Measurements from ENCODE around the gene NFATC1. TPM values are rescaled to one million over a fixed set of nuclear protein-coding genes. Genes with fewer than 3 reads are reported as not detected.

NFATC1 gene
- total and polyA plus RNA-seq, 2 experiments from 2014 or later = 7.5 to 9.8 TPM

DNA sequence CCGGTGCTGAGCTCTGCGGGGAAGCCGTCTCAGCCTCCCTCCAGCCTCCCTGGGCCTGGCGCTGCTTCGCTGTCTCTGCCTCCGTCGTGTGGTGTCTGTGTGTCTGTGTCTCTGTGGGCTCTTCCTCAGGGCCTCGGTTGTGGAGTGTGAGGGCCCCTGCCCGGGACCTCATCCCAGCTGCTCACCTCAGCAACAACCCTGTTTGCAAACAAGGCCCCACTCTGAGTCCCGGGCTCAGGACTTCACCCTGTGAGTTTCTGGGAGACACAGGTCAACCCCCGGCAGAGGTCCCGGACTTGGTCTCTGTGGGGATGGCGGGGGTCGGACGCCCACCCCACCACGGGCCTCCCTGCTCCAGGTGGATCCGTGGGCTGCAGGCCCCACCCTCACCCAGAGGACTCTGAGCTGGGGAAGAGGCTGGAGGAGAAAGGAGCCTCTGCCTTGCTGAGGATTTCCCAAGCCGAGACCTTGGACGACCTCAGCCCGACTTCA, 156.5 kb downstream of the NFATC1 start:
- Histone ChIP-seq H3K79me2 (ENCODE audit: insufficient read depth) (no peaks in the 10 kb centered on the region), H3F3A (ENCODE audit: insufficient read depth) (no peaks in the 10 kb centered on the region), H3K27ac (no peak overlapping the region), H3K27me3 (replicated peaks; ENCODE audit: insufficient read depth) (0 out of 2 replicates have a peak, but pooled peaks cover 5% of the 10 kb centered on the region), H3K9me2 (ENCODE audit: insufficient read depth) (no peaks in the 10 kb centered on the region), H4K20me1 (ENCODE audit: insufficient read depth) (no peaks in the 10 kb centered on the region), H3K36me3 (ENCODE audit: low read depth) (no peaks in the 10 kb centered on the region), H3K4me1 (ENCODE audit: insufficient read depth) (no peaks in the 10 kb centered on the region), H3K4me2 (ENCODE audit: unreplicated experiment) (no peak overlapping the region), H3K9ac (no peak overlapping the region), H3K9me3 (ENCODE audit: low read depth) (no peaks in the 10 kb centered on the region), H3K4me3 (no peak overlapping the region), H2AFZ (no peak overlapping the region)
- WGBS, 2 experiments (ENCODE audit: low coverage in 1 of 2, low lambda C conversion rate in 2 of 2, missing lambda C conversion rate in 2 of 2) = 76 to 79% methylated on average over 16 to 20 of the region's 20 CpGs
- no peak for DNase-seq
- no peak for TF ChIP-seq EZH2phosphoT487 (IDR thresholded peaks at IDR 0.05; ENCODE audit: insufficient read depth, low read depth)
- TF ChIP-seq EZH2 (IDR thresholded peaks at IDR 0.05; ENCODE audit: insufficient read depth, poor library complexity, severe bottlenecking) = no peak
- in situ Hi-C loops (cut with MboI) = no loop called here

DNA sequence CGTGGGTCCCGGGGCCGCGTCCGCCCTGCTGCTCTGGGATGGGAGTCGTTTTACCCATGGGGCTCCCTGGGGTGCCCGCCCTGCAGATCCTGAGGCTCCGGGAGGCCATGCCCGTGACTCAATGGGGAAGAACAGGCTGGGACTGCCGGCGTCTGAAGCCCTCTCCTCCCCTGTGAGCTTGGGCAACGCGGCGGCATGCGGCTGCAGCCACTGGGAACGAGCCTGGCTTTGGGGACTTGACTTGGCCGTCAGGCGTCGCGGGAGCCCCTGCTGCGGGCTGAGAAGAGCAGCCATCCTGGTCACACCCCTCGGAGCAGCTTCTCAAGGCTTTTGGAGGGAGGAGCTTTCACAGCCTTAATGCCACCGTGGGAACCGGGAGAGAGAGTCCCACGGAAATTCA, 157.0 kb downstream of the NFATC1 start:
- TF ChIP-seq EZH2phosphoT487 (IDR thresholded peaks at IDR 0.05; ENCODE audit: insufficient read depth, low read depth) = no peak
- TF ChIP-seq EZH2 (IDR thresholded peaks at IDR 0.05; ENCODE audit: insufficient read depth, poor library complexity, severe bottlenecking) = no peak
- no peak for DNase-seq
- Histone ChIP-seq H3F3A (ENCODE audit: insufficient read depth) (no peaks in the 10 kb centered on the region), H3K4me1 (ENCODE audit: insufficient read depth) (no peaks in the 10 kb centered on the region), H3K9ac (no peak overlapping the region), H3K9me3 (ENCODE audit: low read depth) (no peaks in the 10 kb centered on the region), H2AFZ (no peak overlapping the region), H3K27me3 (replicated peaks; ENCODE audit: insufficient read depth) (0 out of 2 replicates have a peak, but pooled peaks cover 5% of the 10 kb centered on the region), H3K4me2 (ENCODE audit: unreplicated experiment) (no peak overlapping the region), H3K4me3 (no peak overlapping the region), H3K36me3 (ENCODE audit: low read depth) (no peaks in the 10 kb centered on the region), H4K20me1 (ENCODE audit: insufficient read depth) (no peaks in the 10 kb centered on the region), H3K27ac (no peak overlapping the region), H3K79me2 (ENCODE audit: insufficient read depth) (no peaks in the 10 kb centered on the region), H3K9me2 (ENCODE audit: insufficient read depth) (no peaks in the 10 kb centered on the region)
- 81 to 84% methylated on average over 25 of the region's 25 CpGs for WGBS, 2 experiments (ENCODE audit: low coverage in 1 of 2, low lambda C conversion rate in 2 of 2, missing lambda C conversion rate in 2 of 2)
- in situ Hi-C loops (cut with MboI) = no loop called here

DNA sequence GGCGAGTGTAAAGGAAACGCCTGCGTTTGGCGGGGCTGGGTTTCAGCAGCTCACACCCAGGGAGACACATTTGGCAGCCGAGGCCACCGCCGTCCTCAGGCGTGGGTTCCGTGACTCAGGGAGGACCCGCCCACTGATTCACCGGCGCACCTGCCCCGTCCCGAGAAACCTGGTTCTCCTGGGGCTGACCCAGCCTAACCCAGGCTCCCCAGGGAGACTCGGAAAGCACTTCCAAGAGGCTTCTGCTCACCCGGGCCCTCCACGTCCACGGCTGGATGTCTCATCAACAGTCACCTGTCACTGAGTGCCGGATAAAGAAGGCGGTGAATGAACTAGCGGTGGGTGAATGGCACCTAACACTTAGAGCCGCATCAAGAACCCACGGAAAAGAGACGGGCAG, 157.4 kb downstream of the NFATC1 start:
- Histone ChIP-seq H3K9me3 (ENCODE audit: low read depth) (no peaks in the 10 kb centered on the region), H3F3A (ENCODE audit: insufficient read depth) (no peaks in the 10 kb centered on the region), H3K36me3 (ENCODE audit: low read depth) (no peaks in the 10 kb centered on the region), H3K4me1 (ENCODE audit: insufficient read depth) (no peaks in the 10 kb centered on the region), H3K27me3 (replicated peaks; ENCODE audit: insufficient read depth) (0 out of 2 replicates have a peak, but pooled peaks cover 5% of the 10 kb centered on the region), H3K4me2 (ENCODE audit: unreplicated experiment) (no peak overlapping the region), H3K9me2 (ENCODE audit: insufficient read depth) (no peaks in the 10 kb centered on the region), H3K27ac (no peak overlapping the region), H3K9ac (no peak overlapping the region), H4K20me1 (ENCODE audit: insufficient read depth) (no peaks in the 10 kb centered on the region), H2AFZ (no peak overlapping the region), H3K79me2 (ENCODE audit: insufficient read depth) (no peaks in the 10 kb centered on the region), H3K4me3 (no peak overlapping the region)
- no peak for DNase-seq
- in situ Hi-C loops (cut with MboI) = no loop called here
- TF ChIP-seq EZH2phosphoT487 (IDR thresholded peaks at IDR 0.05; ENCODE audit: insufficient read depth, low read depth) (no peak), EZH2 (IDR thresholded peaks at IDR 0.05; ENCODE audit: insufficient read depth, poor library complexity, severe bottlenecking) (no peak)
- WGBS, 2 experiments (ENCODE audit: low coverage in 1 of 2, low lambda C conversion rate in 2 of 2, missing lambda C conversion rate in 2 of 2) = 83% methylated on average over 22 to 24 of the region's 24 CpGs

DNA sequence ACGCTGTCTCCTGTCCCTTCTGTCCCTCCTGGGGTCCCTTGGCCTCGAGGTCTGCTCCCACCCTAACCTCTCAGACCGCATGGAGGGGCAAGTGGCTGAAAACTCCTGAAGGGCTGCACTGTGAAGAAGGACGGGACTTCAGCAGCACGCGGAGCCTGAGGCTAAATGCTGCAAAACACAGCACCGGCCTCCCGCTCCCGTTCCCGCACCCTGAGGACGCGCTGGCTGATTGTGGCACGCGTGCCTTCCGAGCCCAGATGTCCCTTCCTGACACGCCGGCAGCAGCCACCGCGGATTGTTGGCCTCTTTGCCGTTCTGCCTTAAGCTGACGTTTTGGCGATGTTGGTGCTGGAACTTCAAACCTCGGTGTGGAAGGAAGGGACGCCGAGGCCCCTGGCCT, 158.0 kb downstream of the NFATC1 start:
- Histone ChIP-seq H3K4me3 (no peak overlapping the region), H4K20me1 (ENCODE audit: insufficient read depth) (no peaks in the 10 kb centered on the region), H3K4me1 (ENCODE audit: insufficient read depth) (no peaks in the 10 kb centered on the region), H3K9ac (no peak overlapping the region), H3F3A (ENCODE audit: insufficient read depth) (no peaks in the 10 kb centered on the region), H3K27ac (no peak overlapping the region), H3K27me3 (replicated peaks; ENCODE audit: insufficient read depth) (0 out of 2 replicates have a peak, but pooled peaks cover 5% of the 10 kb centered on the region), H3K9me2 (ENCODE audit: insufficient read depth) (no peaks in the 10 kb centered on the region), H3K36me3 (ENCODE audit: low read depth) (no peaks in the 10 kb centered on the region), H3K79me2 (ENCODE audit: insufficient read depth) (no peaks in the 10 kb centered on the region), H2AFZ (no peak overlapping the region), H3K4me2 (ENCODE audit: unreplicated experiment) (no peak overlapping the region), H3K9me3 (ENCODE audit: low read depth) (no peaks in the 10 kb centered on the region)
- TF ChIP-seq EZH2 (IDR thresholded peaks at IDR 0.05; ENCODE audit: insufficient read depth, poor library complexity, severe bottlenecking) (no peak), EZH2phosphoT487 (IDR thresholded peaks at IDR 0.05; ENCODE audit: insufficient read depth, low read depth) (no peak)
- in situ Hi-C loops (cut with MboI) = no loop called here
- WGBS, 2 experiments (ENCODE audit: low coverage in 1 of 2, low lambda C conversion rate in 2 of 2, missing lambda C conversion rate in 2 of 2) = 89 to 90% methylated on average over 22 to 25 of the region's 25 CpGs
- no peak for DNase-seq

DNA sequence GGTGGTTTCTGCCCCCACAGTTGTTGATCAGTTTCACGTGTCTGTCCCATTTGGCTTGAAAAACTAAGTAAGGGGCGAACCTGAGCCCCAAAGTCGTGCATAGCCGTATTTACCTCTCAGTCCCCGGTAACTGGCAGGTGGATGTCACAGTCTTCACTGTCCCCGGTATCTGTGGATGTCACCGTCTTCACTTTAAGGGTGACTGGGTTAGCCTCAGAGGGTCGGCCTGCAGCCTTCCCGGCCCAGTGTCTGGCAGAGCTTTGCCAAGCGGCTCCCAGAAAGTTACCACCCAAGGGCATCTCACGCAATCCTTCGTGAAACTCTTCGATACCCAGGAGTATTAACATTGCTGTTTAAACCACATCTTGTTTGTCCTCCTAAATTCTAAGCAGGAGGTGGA, 158.6 kb downstream of the NFATC1 start:
- H3F3A ChIP-seq (ENCODE audit: insufficient read depth) = no peaks in the 10 kb centered on the region
- in situ Hi-C loops (cut with MboI) = no loop called here
- H3K27ac ChIP-seq = no peak overlapping the region
- H2AFZ ChIP-seq = no peak overlapping the region
- H3K9me3 ChIP-seq (ENCODE audit: low read depth) = no peaks in the 10 kb centered on the region
- no peaks in the 10 kb centered on the region for H3K4me1 ChIP-seq (ENCODE audit: insufficient read depth)
- no peak for TF ChIP-seq EZH2phosphoT487 (IDR thresholded peaks at IDR 0.05; ENCODE audit: insufficient read depth, low read depth)
- no peak for TF ChIP-seq EZH2 (IDR thresholded peaks at IDR 0.05; ENCODE audit: insufficient read depth, poor library complexity, severe bottlenecking)
- no peak overlapping the region for H3K4me2 ChIP-seq (ENCODE audit: unreplicated experiment)
- H3K27me3 ChIP-seq (replicated peaks; ENCODE audit: insufficient read depth) = 0 out of 2 replicates have a peak, but pooled peaks cover 5% of the 10 kb centered on the region
- no peak overlapping the region for H3K9ac ChIP-seq
- DNase-seq = no peak
- H3K9me2 ChIP-seq (ENCODE audit: insufficient read depth) = no peaks in the 10 kb centered on the region
- WGBS, 2 experiments (ENCODE audit: low coverage in 1 of 2, low lambda C conversion rate in 2 of 2, missing lambda C conversion rate in 2 of 2) = 80 to 83% methylated on average over 13 of the region's 13 CpGs
- no peak overlapping the region for H3K4me3 ChIP-seq
- no peaks in the 10 kb centered on the region for H3K79me2 ChIP-seq (ENCODE audit: insufficient read depth)
- no peaks in the 10 kb centered on the region for H3K36me3 ChIP-seq (ENCODE audit: low read depth)
- no peaks in the 10 kb centered on the region for H4K20me1 ChIP-seq (ENCODE audit: insufficient read depth)
